Stomach (tissue), 4 donors: Measurements from ENCODE around the gene RBM25.

Experiments used
- POLR2A ChIP-seq, 4 donors: fragments of 450-650 bp; IDR thresholded peaks; one replicate each; pipeline ENCODE4 v1.6.1; 2016; ENCODE audit warnings: antibody characterized with exemption in 4 of 4, control low read depth in 2 of 4, mild to moderate bottlenecking in 1 of 4, moderate library complexity in 1 of 4
- TF ChIP-seq, protein P1 (sequence below), 7 experiments: fragments of 450-650 bp in 4 of 7; fragments of 200-600 bp in 3 of 7; sonication (generic) in 3 of 7; IDR thresholded peaks; one replicate each; pipeline ENCODE4 v1.5.1; 2016 to 2019; ENCODE audit warnings: antibody characterized with exemption in 7 of 7, control low read depth in 2 of 7, mild to moderate bottlenecking in 1 of 7

DNA sequence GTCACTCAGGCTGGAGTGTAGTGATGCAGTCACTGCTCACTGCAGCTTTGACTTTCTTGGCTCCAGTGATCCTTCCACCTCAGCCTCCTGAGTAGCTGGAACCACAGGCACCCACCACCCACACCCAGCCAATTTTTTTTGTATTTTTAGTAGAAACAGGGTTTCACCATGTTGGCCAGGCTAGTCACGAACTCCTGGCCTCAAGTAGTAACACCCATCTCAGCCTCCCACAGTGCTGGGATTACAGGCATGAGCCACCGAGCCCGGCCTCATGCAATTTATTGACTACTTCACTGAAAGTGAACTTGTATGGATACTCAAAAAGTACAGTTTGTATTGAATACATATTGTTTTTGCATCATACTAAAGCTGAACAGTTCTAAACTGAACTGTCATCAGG, 87.0 kb downstream of the RBM25 start:
- no peak for TF ChIP-seq POLR2A (IDR thresholded peaks at IDR 0.05)
- TF ChIP-seq, protein P1, sequence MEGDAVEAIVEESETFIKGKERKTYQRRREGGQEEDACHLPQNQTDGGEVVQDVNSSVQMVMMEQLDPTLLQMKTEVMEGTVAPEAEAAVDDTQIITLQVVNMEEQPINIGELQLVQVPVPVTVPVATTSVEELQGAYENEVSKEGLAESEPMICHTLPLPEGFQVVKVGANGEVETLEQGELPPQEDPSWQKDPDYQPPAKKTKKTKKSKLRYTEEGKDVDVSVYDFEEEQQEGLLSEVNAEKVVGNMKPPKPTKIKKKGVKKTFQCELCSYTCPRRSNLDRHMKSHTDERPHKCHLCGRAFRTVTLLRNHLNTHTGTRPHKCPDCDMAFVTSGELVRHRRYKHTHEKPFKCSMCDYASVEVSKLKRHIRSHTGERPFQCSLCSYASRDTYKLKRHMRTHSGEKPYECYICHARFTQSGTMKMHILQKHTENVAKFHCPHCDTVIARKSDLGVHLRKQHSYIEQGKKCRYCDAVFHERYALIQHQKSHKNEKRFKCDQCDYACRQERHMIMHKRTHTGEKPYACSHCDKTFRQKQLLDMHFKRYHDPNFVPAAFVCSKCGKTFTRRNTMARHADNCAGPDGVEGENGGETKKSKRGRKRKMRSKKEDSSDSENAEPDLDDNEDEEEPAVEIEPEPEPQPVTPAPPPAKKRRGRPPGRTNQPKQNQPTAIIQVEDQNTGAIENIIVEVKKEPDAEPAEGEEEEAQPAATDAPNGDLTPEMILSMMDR (IDR thresholded peaks at IDR 0.05) = no peak
